Measurements from ENCODE around the gene SHD.

DNA sequence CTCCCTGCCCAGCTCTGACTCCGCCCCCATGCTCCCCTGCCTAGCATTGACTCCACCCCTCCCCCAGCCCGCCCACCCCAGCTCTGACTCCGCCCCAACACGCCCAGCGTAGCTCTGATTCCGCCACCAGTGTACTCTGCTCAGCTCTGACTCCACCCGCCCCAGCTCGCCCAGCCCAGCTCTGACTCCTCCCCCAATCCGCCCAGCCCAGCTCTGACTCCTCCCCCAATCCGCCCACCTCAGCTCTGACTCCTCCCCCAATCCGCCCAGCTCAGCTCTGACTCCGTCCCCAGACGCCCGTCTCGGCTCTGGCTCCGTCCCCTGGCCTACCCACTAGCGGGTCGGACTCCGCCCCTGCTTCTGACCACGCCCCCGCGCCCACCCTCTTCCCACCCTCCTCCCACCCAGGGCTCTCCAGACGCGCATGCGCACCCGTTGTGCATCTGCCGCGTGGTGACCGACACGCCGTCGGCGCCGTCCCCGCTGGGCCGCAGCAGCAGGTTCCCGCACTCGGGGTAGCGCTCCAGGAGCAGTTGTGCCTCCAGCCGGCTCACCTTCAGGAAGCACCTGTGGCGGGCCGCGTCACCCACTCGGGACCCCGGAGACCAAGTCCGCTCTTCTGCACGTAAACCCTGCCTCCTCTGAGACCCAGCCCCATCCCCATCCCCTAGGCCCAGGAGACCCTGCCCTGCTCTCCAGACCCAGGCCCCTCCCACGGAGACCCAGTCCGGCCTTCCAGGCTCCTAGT, 49.4 kb downstream of the SHD start:
- TF ChIP-seq, protein P1, sequence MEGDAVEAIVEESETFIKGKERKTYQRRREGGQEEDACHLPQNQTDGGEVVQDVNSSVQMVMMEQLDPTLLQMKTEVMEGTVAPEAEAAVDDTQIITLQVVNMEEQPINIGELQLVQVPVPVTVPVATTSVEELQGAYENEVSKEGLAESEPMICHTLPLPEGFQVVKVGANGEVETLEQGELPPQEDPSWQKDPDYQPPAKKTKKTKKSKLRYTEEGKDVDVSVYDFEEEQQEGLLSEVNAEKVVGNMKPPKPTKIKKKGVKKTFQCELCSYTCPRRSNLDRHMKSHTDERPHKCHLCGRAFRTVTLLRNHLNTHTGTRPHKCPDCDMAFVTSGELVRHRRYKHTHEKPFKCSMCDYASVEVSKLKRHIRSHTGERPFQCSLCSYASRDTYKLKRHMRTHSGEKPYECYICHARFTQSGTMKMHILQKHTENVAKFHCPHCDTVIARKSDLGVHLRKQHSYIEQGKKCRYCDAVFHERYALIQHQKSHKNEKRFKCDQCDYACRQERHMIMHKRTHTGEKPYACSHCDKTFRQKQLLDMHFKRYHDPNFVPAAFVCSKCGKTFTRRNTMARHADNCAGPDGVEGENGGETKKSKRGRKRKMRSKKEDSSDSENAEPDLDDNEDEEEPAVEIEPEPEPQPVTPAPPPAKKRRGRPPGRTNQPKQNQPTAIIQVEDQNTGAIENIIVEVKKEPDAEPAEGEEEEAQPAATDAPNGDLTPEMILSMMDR (conservative IDR thresholded peaks at IDR 0.05; ENCODE audit: low read depth in 2 of 2): no peak
- TF ChIP-seq, protein P2, sequence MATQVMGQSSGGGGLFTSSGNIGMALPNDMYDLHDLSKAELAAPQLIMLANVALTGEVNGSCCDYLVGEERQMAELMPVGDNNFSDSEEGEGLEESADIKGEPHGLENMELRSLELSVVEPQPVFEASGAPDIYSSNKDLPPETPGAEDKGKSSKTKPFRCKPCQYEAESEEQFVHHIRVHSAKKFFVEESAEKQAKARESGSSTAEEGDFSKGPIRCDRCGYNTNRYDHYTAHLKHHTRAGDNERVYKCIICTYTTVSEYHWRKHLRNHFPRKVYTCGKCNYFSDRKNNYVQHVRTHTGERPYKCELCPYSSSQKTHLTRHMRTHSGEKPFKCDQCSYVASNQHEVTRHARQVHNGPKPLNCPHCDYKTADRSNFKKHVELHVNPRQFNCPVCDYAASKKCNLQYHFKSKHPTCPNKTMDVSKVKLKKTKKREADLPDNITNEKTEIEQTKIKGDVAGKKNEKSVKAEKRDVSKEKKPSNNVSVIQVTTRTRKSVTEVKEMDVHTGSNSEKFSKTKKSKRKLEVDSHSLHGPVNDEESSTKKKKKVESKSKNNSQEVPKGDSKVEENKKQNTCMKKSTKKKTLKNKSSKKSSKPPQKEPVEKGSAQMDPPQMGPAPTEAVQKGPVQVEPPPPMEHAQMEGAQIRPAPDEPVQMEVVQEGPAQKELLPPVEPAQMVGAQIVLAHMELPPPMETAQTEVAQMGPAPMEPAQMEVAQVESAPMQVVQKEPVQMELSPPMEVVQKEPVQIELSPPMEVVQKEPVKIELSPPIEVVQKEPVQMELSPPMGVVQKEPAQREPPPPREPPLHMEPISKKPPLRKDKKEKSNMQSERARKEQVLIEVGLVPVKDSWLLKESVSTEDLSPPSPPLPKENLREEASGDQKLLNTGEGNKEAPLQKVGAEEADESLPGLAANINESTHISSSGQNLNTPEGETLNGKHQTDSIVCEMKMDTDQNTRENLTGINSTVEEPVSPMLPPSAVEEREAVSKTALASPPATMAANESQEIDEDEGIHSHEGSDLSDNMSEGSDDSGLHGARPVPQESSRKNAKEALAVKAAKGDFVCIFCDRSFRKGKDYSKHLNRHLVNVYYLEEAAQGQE (IDR thresholded peaks at IDR 0.05; ENCODE audit: unreplicated experiment): no peak
- no peak for TF ChIP-seq EZH2 (IDR thresholded peaks at IDR 0.05; ENCODE audit: low read depth, unreplicated experiment)

Measured in GM23338 (cell line).